Bronchus fibroblast of lung (primary cell): Measurements from ENCODE around the gene ABHD18. TPM values are rescaled to one million over a fixed set of nuclear protein-coding genes. Genes with fewer than 3 reads are reported as not detected.

ENCODE experiments used
- total RNA-seq: library from RNA; depleted of rRNA; stranded (reverse); fragments of >200 nt; gene quantifications from 2 replicates; pipeline ENCODE4 v1.2.3, GENCODE V29; 2015

Gene ABHD18
- total RNA-seq = 2.7 and 8.4 TPM in 2 replicates

DNA sequence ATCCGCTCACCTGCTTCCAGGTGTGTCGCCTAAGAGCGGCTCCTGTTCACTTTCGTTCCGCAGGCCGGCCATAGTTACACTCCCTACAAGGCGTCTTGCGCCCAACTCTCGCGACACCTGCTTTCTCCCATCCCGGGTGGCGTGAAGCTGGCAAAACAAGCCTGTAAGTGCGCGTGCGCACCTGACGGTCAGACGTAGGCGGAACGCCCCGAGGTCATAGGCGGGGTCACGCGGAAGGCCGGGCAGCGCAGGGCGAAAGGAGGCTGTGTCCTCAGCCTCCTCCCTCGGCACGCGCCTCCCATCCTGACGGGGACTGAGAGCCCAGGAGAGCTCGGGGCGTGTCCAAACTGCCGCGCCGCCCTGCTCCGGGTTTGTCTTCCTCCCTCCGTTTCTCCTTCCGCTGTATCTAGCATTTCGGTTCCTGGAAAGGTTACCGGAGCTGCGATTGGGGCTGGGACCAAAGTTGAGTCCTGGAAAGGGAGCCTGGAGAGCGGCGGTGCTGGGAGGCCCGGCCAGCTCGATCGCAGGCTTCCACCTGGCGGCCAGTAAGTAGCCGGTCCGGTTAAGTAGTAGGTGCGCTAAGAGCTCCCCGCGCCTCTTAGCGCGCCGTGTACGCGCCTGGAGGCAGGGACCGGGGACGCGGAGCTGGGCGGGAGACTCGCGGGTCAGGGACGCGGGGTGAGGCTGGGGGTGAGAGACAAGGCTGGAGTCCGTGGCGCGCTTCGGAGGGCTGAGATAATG is at the start of gene ABHD18, which contains the start of gene MFSD8:
Gene ABHD18 (plus strand): TSS at position 345 of the 741 bp plus-strand sequence. CDS start 17,550 bp downstream, outside the sequence.
Gene MFSD8 (minus strand): TSS at position 112 of the 741 bp plus-strand sequence. CDS start 40 bp downstream, at position 72.

GRCh38 chr4:128060699-128061565 is 95.7 kb downstream of the ABHD18 start, which contains the start of gene LARP1B:
Gene LARP1B, plus strand, starts transcription at chr4:128061312. Its CDS starts 13,640 bp downstream, at chr4:128074952.

Other genes starting within 250 kb of the ABHD18 start
- gene SLC25A31, start 235.0 kb upstream of the ABHD18 start, total RNA-seq = not detected in 2 replicates
- gene HSPA4L, start 183.1 kb upstream of the ABHD18 start, total RNA-seq = 3.4 and 3.6 TPM in 2 replicates
- 15.0 and 20.8 TPM in 2 replicates for gene PLK4, start 84.5 kb upstream of the ABHD18 start, total RNA-seq
- 6.1 and 6.6 TPM in 2 replicates for gene MFSD8, start 233 bp upstream of the ABHD18 start, total RNA-seq
- gene LARP1B, start 95.9 kb downstream of the ABHD18 start, total RNA-seq = 8.0 and 13.4 TPM in 2 replicates